ENCODE measurements around the gene TNXB.
"Not testable (repeated sequence)": the region's sequence is repeated elsewhere in the genome, so short reads cannot be mapped to it uniquely, and the experiment has no call there.

- TF ChIP-seq POLR2AphosphoS5, POLR2A, TAF1 (IDR thresholded peaks at IDR 0.05; ENCODE audit: low read depth, low read length): not testable (repeated sequence)
Measured at GRCh38 chr6:32008616-32009015, 100.5 kb downstream of the TNXB start.

All from GM12891 (cell line).